Measurements from ENCODE around the gene JAZF1. TPM values are rescaled to one million over a fixed set of nuclear protein-coding genes. Genes with fewer than 3 reads are reported as not detected.

JAZF1 gene
- total RNA-seq, 1 donor from 2014 or later, result 3.6 TPM

- H3K4me3 ChIP-seq (ENCODE audit: low read depth, low read length), result no peak overlapping the region
- TF ChIP-seq, protein P1, sequence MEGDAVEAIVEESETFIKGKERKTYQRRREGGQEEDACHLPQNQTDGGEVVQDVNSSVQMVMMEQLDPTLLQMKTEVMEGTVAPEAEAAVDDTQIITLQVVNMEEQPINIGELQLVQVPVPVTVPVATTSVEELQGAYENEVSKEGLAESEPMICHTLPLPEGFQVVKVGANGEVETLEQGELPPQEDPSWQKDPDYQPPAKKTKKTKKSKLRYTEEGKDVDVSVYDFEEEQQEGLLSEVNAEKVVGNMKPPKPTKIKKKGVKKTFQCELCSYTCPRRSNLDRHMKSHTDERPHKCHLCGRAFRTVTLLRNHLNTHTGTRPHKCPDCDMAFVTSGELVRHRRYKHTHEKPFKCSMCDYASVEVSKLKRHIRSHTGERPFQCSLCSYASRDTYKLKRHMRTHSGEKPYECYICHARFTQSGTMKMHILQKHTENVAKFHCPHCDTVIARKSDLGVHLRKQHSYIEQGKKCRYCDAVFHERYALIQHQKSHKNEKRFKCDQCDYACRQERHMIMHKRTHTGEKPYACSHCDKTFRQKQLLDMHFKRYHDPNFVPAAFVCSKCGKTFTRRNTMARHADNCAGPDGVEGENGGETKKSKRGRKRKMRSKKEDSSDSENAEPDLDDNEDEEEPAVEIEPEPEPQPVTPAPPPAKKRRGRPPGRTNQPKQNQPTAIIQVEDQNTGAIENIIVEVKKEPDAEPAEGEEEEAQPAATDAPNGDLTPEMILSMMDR (conservative IDR thresholded peaks at IDR 0.05; ENCODE audit: low read depth, low read length), result no peak
- DNase-seq (ENCODE audit: low read depth), result no peak
Observed at GRCh38 chr7:28071570-28071969, 109.0 kb downstream of the JAZF1 start.

GRCh38 chr7:28070297-28071055 lies 110.1 kb downstream of the JAZF1 start:
- DNase-seq (ENCODE audit: low read depth), result no peak
- H3K4me3 ChIP-seq (ENCODE audit: low read depth, low read length), result no peak overlapping the region
- TF ChIP-seq, protein P1 (conservative IDR thresholded peaks at IDR 0.05; ENCODE audit: low read depth, low read length), result no peak

DNA sequence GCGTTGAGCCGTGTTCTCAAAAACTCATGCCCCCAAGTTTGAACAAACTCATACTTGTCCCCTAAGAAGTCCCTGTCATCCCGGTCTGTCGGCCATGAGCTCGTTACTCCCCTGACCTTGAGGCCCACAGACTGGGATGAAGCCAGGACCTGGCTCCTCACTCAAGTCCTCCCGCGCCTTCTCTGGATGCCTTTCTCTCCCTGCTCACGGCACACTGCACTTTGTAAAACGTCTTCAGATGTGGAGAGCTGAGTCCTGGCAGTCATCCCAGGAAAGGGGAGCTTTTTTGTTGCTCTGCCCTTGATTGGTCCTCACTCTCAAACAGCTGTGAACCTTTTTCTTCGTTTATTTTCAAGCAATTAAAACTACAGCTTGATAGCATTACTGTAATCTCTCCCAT lies 110.8 kb downstream of the JAZF1 start:
- DNase-seq (ENCODE audit: low read depth), result no peak
- H3K4me3 ChIP-seq (ENCODE audit: low read depth, low read length), result no peak overlapping the region
- TF ChIP-seq, protein P1 (conservative IDR thresholded peaks at IDR 0.05; ENCODE audit: low read depth, low read length), result no peak

DNA sequence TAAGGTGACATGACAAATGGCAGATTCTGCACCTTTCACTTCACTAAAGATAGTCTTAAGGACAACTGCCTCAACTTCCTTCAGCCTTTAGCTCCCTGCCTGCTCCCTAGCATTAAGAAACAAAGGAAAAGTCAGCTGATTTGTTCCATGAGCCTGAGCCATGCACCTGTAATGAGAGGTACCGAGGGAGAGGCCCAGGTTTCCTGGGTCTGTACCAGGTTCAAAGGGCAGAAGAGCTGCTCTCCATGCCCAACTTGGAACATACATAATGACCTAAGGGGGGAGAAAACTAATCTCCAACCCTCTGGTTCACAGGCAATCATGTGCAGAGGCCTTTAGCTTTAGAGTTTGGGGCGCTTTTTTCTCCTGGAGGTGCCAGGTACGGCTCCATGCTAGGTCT lies 111.2 kb downstream of the JAZF1 start:
- no peak for DNase-seq (ENCODE audit: low read depth)

DNA sequence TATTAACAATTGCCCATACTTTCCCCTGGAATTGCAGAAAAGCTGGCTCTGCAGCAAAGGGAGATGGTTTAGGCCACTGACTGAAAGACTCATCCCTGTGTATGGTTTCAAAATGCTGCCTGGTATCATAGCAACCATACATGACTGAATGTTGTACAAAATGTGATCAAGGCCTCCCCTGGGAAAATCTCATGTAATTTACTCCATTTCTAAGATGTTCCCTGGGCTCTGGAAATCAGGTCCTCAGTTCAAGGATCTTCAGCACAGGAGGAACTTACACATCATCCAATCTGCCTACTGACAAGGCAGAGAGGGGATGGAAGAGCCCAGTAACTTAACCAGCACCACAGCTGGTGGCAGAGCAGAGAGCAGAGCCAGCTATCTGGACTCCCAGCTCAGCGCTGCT lies 111.8 kb downstream of the JAZF1 start:
- no peak for DNase-seq (ENCODE audit: low read depth)
- H3K4me3 ChIP-seq (ENCODE audit: low read depth, low read length), result no peak overlapping the region
- TF ChIP-seq, protein P1 (conservative IDR thresholded peaks at IDR 0.05; ENCODE audit: low read depth, low read length), result no peak

More for the DNA sequence above, 111.2 kb downstream of the JAZF1 start:
- TF ChIP-seq, protein P1 (conservative IDR thresholded peaks at IDR 0.05; ENCODE audit: low read depth, low read length), result no peak
- no peak overlapping the region for H3K4me3 ChIP-seq (ENCODE audit: low read depth, low read length)

DNA sequence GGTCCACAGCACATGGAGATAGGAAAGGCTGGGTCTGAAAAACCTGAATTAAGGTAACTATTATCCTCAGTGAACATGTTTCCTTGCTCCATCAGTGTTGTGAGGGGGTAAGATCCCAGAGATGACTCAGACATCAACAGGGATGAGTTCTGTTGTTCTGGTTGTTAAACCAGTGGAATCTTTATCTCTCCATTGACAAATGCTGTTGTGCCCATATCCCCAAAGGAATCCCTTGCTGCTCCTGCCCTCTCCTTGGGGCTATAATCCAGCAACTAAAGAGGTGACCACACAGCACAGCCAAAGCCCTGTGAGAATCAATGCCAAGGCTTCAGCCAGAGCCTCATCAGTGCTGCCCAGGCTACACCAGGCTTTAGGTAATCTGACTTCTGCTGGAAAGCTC lies 113.4 kb downstream of the JAZF1 start:
- no peak for DNase-seq (ENCODE audit: low read depth)
- no peak overlapping the region for H3K4me3 ChIP-seq (ENCODE audit: low read depth, low read length)
- TF ChIP-seq, protein P1 (conservative IDR thresholded peaks at IDR 0.05; ENCODE audit: low read depth, low read length), result no peak

- TF ChIP-seq, protein P1 (conservative IDR thresholded peaks at IDR 0.05; ENCODE audit: low read depth, low read length), result no peak
- no peak overlapping the region for H3K4me3 ChIP-seq (ENCODE audit: low read depth, low read length)
- no peak for DNase-seq (ENCODE audit: low read depth)
Observed at GRCh38 chr7:28065721-28066285, 114.8 kb downstream of the JAZF1 start.
